Neuronal stem cell (in vitro differentiated cells): Measurements from ENCODE around the gene POGZ.

ENCODE experiments used
- DNase-seq: peaks from one replicate; pipeline ENCODE4 v3.0.0-alpha.2; 2013; ENCODE audit warnings: low spot score
- H2AFZ ChIP-seq: one replicate; pipeline ENCODE4 v1.6.1; 2013; ENCODE audit warnings: mild to moderate bottlenecking, low read length, inconsistent platforms
- H2AK5ac ChIP-seq: 2 replicates; pipeline ENCODE4 v1.6.1; 2013; ENCODE audit warnings: low read depth, mild to moderate bottlenecking, inconsistent platforms, low read length, moderate library complexity, mixed read lengths
- H2BK120ac ChIP-seq: 2 replicates; pipeline ENCODE4 v1.6.1; 2013; ENCODE audit warnings: low read depth, mild to moderate bottlenecking, inconsistent platforms, low read length, moderate library complexity, mixed read lengths
- H2BK12ac ChIP-seq: one replicate; pipeline ENCODE4 v1.6.1; 2013; ENCODE audit warnings: low read length, inconsistent platforms
- H2BK15ac ChIP-seq: 2 replicates; pipeline ENCODE4 v1.6.1; 2013; ENCODE audit warnings: mild to moderate bottlenecking, low read length, inconsistent platforms, mixed read lengths
- H2BK5ac ChIP-seq: one replicate; pipeline ENCODE4 v1.6.1; 2013; ENCODE audit warnings: inconsistent platforms, mild to moderate bottlenecking, low read length, moderate library complexity
- H3K14ac ChIP-seq: one replicate; pipeline ENCODE4 v1.6.1; 2013; ENCODE audit warnings: low read length, inconsistent platforms
- H3K18ac ChIP-seq: 2 replicates; pipeline ENCODE4 v1.6.1; 2013; ENCODE audit warnings: low read length, inconsistent platforms
- H3K23ac ChIP-seq: 2 replicates; pipeline ENCODE4 v1.6.1; 2013; ENCODE audit warnings: low read depth, mild to moderate bottlenecking, mixed read lengths, low read length, inconsistent platforms; ENCODE audit not compliant: poor library complexity
- H3K27ac ChIP-seq: replicated peaks from 3 replicates; pipeline ENCODE4 v1.5.1; 2013; ENCODE audit warnings: low read length, inconsistent platforms
- H3K27me3 ChIP-seq, 3 experiments: 2 replicates each; pipeline ENCODE4 v1.6.1; 2013; ENCODE audit warnings: low read length in 3 of 3, mild to moderate bottlenecking in 2 of 3, inconsistent platforms in 1 of 3, low read depth in 1 of 3, mixed read lengths in 1 of 3, moderate library complexity in 1 of 3; ENCODE audit not compliant: control insufficient read depth in 3 of 3, insufficient read depth in 3 of 3
- H3K36me3 ChIP-seq, 2 donors: replicated peaks in 1 of 2; 2 replicates each; pipeline ENCODE4 v1.6.1; 2013; ENCODE audit warnings: low read length in 2 of 2; ENCODE audit not compliant: control insufficient read depth in 2 of 2, insufficient read depth in 2 of 2
- H3K4ac ChIP-seq: 2 replicates; pipeline ENCODE4 v1.6.1; 2013; ENCODE audit warnings: inconsistent platforms, mild to moderate bottlenecking, low read length, moderate library complexity
- H3K4me1 ChIP-seq, 2 donors: 1 replicate in 1 of 2; 2 replicates in 1 of 2; pipeline ENCODE4 v1.6.1; 2013; ENCODE audit warnings: low read length in 2 of 2, low read depth in 1 of 2; ENCODE audit not compliant: control insufficient read depth in 2 of 2, insufficient read depth in 1 of 2
- H3K4me2 ChIP-seq: one replicate; pipeline ENCODE4 v1.6.1; 2013; ENCODE audit warnings: mild to moderate bottlenecking, low read length, inconsistent platforms; ENCODE audit not compliant: insufficient read depth, poor library complexity, severe bottlenecking
- H3K4me3 ChIP-seq, 2 donors: 2 replicates each; pipeline ENCODE4 v1.5.1; 2013; ENCODE audit warnings: low read length in 2 of 2, mild to moderate bottlenecking in 2 of 2, inconsistent platforms in 1 of 2, moderate library complexity in 1 of 2
- H3K79me1 ChIP-seq: one replicate; pipeline ENCODE4 v1.6.1; 2013; ENCODE audit warnings: low read depth, mild to moderate bottlenecking, inconsistent platforms, low read length, moderate library complexity
- H3K9ac ChIP-seq: one replicate; pipeline ENCODE4 v1.6.1; 2013; ENCODE audit warnings: mild to moderate bottlenecking, low read depth, low read length, inconsistent platforms; ENCODE audit not compliant: poor library complexity
- H3K9me3 ChIP-seq, 2 donors: replicated peaks in 1 of 2; 2 replicates each; pipeline versions ENCODE3 to v1.6.1; 2013; ENCODE audit warnings: low read length in 2 of 2, mild to moderate bottlenecking in 2 of 2, inconsistent platforms in 1 of 2, low read depth in 1 of 2, mixed read lengths in 1 of 2, moderate library complexity in 1 of 2; ENCODE audit not compliant: control insufficient read depth in 2 of 2, insufficient read depth in 1 of 2
- H4K8ac ChIP-seq: one replicate; pipeline ENCODE4 v1.6.1; 2013; ENCODE audit warnings: low read depth, mild to moderate bottlenecking, inconsistent platforms, low read length, moderate library complexity
- H4K91ac ChIP-seq: one replicate; pipeline ENCODE4 v1.6.1; 2013; ENCODE audit warnings: low read length, low read depth, mild to moderate bottlenecking, inconsistent platforms; ENCODE audit not compliant: poor library complexity
- WGBS, 2 donors: extraction: QIAGEN DNeasy Blood & Tissue Kit; methylation state at CpG; one replicate each; pipeline ENCODE4 v1.1.7; 2013; ENCODE audit warnings: missing lambda C conversion rate in 2 of 2, mixed read lengths in 1 of 2; ENCODE audit not compliant: insufficient read length in 2 of 2, insufficient replicate concordance in 1 of 2; ENCODE audit errors: extremely low coverage in 2 of 2; 5-methylcytosine and 5-hydroxymethylcytosine counted together

POGZ gene

DNA sequence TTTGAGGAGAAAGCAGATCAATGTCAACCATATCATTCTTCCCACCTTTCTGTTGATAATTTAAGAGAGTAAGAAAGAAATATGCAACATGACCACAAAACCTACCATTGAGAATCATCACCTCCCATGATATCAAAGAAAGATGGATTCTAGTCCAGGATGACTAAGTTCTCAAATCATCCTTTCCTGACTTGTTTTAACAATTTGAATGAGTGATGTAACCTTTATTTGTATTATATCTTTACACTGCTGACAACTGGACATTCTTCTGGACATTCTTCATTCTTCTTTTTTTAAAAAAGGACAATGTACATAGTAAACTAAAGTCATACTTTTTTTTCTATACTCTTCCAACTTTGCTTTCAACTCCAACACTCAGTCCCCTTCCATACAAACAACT, 50.4 kb downstream of the POGZ start:
- no peak overlapping the region for H3K14ac ChIP-seq
- no peak overlapping the region for H4K8ac ChIP-seq
- no peak overlapping the region for H3K4me3 ChIP-seq
- no peak overlapping the region for H2BK120ac ChIP-seq
- no peaks in the 10 kb centered on the region for H3K79me1 ChIP-seq
- no peak overlapping the region for H3K9ac ChIP-seq
- H4K91ac ChIP-seq, result no peak overlapping the region
- no peak overlapping the region for H2BK5ac ChIP-seq
- DNase-seq, result no peak
- H2AFZ ChIP-seq, result no peak overlapping the region
- H3K27ac ChIP-seq, result no peak overlapping the region
- no peak overlapping the region for H3K4me2 ChIP-seq
- H3K9me3 ChIP-seq, result no peaks in the 10 kb centered on the region
- H3K18ac ChIP-seq, result no peak overlapping the region
- H2AK5ac ChIP-seq, result no peak overlapping the region
- H3K27me3 ChIP-seq, result no peaks in the 10 kb centered on the region
- H3K4me1 ChIP-seq, result no peaks in the 10 kb centered on the region
- H3K4ac ChIP-seq, result no peak overlapping the region
- no peak overlapping the region for H2BK15ac ChIP-seq
- H2BK12ac ChIP-seq, result no peak overlapping the region
- peaks cover 56 to 99% of the 10 kb centered on the region in 2 donors for H3K36me3 ChIP-seq
- no peak overlapping the region for H3K23ac ChIP-seq

- Histone ChIP-seq H3K79me1 (no peaks in the 10 kb centered on the region), H3K9ac (no peak overlapping the region), H3K9me3 (no peaks in the 10 kb centered on the region), H4K91ac (no peak overlapping the region), H3K4ac (no peak overlapping the region), H2BK12ac (no peak overlapping the region), H2BK5ac (no peak overlapping the region), H3K4me1 (no peaks in the 10 kb centered on the region), H3K18ac (no peak overlapping the region), H3K23ac (no peak overlapping the region), H2AFZ (no peak overlapping the region), H3K27ac (no peak overlapping the region), H3K36me3 (peaks cover 55 to 100% of the 10 kb centered on the region in 2 donors), H3K27me3 (no peaks in the 10 kb centered on the region), H3K14ac (no peak overlapping the region), H4K8ac (no peak overlapping the region), H3K4me2 (no peak overlapping the region), H2BK15ac (no peak overlapping the region), H2AK5ac (no peak overlapping the region), H2BK120ac (no peak overlapping the region), H3K4me3 (no peak overlapping the region)
- no peak for DNase-seq
- WGBS, 2 donors, result no CpG with 5 or more reads among the region's 3 CpGs
Measured at GRCh38 chr1:151407304-151407703, 52.0 kb downstream of the POGZ start.

DNA sequence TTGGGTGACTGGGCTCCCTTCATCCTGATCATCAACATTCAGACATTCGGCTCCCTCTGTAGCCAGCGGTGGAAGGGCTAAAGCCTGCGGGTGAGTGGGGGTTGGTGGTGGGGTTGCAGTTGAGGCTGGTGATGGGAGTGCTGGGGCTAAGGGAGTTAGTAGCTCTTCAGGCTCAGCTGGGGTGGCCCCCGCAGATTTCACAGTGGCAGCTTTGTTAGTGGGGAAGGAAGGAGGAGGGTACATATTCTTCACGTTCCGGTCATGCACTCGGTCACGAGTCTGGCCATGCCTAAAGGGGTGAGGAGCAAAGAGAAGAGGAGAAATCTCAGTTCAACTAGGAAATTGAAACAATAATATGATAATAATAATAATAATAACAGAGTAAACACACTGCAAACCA, 53.1 kb downstream of the POGZ start:
- H3K14ac ChIP-seq, result no peak overlapping the region
- no peak overlapping the region for H3K9ac ChIP-seq
- peaks cover 56 to 100% of the 10 kb centered on the region in 2 donors for H3K36me3 ChIP-seq
- no peaks in the 10 kb centered on the region for H3K27me3 ChIP-seq
- DNase-seq, result no peak
- no peak overlapping the region for H4K91ac ChIP-seq
- WGBS, 2 donors, result no CpG with 5 or more reads among the region's 8 CpGs
- no peak overlapping the region for H3K27ac ChIP-seq
- no peak overlapping the region for H2AFZ ChIP-seq
- no peaks in the 10 kb centered on the region for H3K79me1 ChIP-seq
- no peak overlapping the region for H3K4me2 ChIP-seq
- H3K4me1 ChIP-seq, result no peaks in the 10 kb centered on the region
- no peak overlapping the region for H3K18ac ChIP-seq
- no peak overlapping the region for H2BK15ac ChIP-seq
- no peak overlapping the region for H2AK5ac ChIP-seq
- H3K4ac ChIP-seq, result no peak overlapping the region
- no peak overlapping the region for H4K8ac ChIP-seq
- no peak overlapping the region for H2BK120ac ChIP-seq
- H2BK12ac ChIP-seq, result no peak overlapping the region
- H3K9me3 ChIP-seq, result no peaks in the 10 kb centered on the region
- H2BK5ac ChIP-seq, result no peak overlapping the region
- no peak overlapping the region for H3K23ac ChIP-seq
- H3K4me3 ChIP-seq, result no peak overlapping the region

DNA sequence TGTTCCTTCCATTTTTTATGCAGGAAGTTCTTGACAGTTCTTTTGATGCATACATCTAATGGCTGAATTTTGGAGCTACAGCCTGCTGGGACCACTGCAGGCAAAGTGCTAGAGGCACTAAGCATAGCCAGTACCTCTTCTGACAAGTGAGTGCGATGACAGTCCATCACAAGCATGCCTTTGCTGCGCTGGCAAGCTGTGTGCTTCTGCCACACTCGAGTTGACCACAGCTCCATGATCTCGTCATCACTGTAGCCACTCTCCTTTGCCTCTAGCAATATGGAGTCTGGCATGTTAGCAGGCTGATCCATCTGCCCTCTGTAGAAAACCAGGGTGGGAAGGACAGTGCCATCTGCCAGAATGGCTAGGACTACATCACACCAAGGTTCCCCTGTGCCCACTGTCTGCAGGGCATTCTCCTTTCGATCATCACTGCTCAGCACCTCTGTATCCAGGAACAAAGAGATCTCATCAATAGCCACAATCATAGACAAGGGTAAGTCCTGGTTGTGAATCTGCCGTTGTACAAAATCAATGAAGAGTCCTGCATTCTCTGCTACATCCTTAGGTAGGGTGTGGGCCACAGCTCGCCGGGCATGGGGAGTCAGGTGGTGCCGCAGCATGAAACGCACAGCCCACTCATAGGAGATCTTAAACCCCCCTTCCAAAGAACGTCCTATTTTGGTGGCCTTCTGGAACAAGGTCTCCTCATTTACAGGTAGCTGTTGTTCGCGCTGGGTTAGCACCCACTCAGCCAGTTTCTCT, 53.9 kb downstream of the POGZ start:
- Histone ChIP-seq H2BK120ac (no peak overlapping the region), H4K91ac (no peak overlapping the region), H3K9me3 (no peaks in the 10 kb centered on the region), H2AK5ac (no peak overlapping the region), H3K27me3 (no peaks in the 10 kb centered on the region), H3K23ac (no peak overlapping the region), H3K27ac (no peak overlapping the region), H3K4me3 (no peak overlapping the region), H3K18ac (no peak overlapping the region), H2BK5ac (no peak overlapping the region), H3K4me2 (no peak overlapping the region), H2BK12ac (no peak overlapping the region), H4K8ac (no peak overlapping the region), H3K79me1 (peaks cover under 1% of the 10 kb centered on the region), H3K36me3 (peaks cover 59 to 100% of the 10 kb centered on the region in 2 donors), H3K4ac (no peak overlapping the region), H2AFZ (no peak overlapping the region), H2BK15ac (no peak overlapping the region), H3K9ac (no peak overlapping the region), H3K4me1 (peaks cover 2% of the 10 kb centered on the region in 2 donors), H3K14ac (no peak overlapping the region)
- no CpG with 5 or more reads among the region's 13 CpGs for WGBS, 2 donors
- no peak for DNase-seq
